Measurements from ENCODE around the gene NUP58.

- TF ChIP-seq CTCF (IDR thresholded peaks at IDR 0.05 in 2 of 3, conservative IDR thresholded peaks at IDR 0.05 in 1 of 3; ENCODE audit: control insufficient read depth in 2 of 3, extremely low read depth in 1 of 3, insufficient read depth in 1 of 3, low read depth in 3 of 3, low read length in 3 of 3) (peak; percentile 12 to 33 (median 19); a peak in 3 of 6 replicates), IRF3 (IDR thresholded peaks at IDR 0.05) (no peak)
These were observed 33.7 kb upstream of the NUP58 start for GRCh38 chr13:25267715-25268114.

Data from GM12878 (cell line).